ENCODE measurements around the gene PCP4L1.

The PCP4L1 gene

DNA sequence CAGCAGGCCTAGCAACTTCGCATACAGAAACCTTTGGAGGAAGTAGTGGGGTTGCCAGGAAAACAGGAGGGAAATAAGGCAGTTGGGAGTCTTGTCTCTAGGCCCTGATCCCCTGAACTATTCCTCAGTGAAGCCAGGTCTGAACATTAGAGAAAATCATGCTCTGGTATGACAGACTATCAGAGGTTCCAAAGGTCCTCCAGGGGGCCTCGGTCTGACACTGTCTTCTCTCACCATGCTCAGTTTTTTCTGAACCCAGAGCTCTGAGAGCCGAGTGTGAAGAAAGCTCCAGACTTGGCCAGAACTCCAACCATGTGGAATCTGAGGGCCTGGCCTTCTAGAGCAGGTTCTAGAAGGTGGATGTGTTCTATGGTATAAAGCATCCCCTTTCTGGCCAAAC lies 28.6 kb upstream of the PCP4L1 start:
- no peak for DNase-seq (ENCODE audit: low spot score)
- in situ Hi-C loops (cut with MboI; ENCODE audit: low sequenced_read_pairs, unreplicated experiment), result loop anchor here (10.0 kb wide), 1 partner anchor 145 kb away; no protein-coding TSS in a partner anchor

DNA sequence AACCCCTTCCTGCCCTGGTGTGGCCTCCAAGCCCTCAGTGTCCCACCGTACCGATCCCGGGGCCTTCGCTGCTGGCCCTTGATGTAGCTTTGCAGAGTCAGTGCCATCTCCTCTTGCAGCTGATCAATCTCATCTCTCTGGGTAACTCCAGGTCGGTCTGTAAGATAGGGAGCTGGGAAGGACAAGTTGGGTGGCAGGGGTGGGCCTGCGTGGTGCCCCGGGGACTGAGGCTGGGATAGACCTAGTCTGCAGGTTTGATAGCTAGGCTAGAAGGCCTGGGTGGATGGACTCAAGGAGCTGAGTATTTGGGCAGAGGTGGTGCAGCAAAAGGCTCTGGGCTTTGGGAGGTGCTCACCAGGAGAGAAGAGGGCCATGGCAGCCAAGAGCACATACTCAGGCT lies 27.8 kb upstream of the PCP4L1 start:
- in situ Hi-C loops (cut with MboI; ENCODE audit: low sequenced_read_pairs, unreplicated experiment), result no loop called here
- TF ChIP-seq, protein P1, sequence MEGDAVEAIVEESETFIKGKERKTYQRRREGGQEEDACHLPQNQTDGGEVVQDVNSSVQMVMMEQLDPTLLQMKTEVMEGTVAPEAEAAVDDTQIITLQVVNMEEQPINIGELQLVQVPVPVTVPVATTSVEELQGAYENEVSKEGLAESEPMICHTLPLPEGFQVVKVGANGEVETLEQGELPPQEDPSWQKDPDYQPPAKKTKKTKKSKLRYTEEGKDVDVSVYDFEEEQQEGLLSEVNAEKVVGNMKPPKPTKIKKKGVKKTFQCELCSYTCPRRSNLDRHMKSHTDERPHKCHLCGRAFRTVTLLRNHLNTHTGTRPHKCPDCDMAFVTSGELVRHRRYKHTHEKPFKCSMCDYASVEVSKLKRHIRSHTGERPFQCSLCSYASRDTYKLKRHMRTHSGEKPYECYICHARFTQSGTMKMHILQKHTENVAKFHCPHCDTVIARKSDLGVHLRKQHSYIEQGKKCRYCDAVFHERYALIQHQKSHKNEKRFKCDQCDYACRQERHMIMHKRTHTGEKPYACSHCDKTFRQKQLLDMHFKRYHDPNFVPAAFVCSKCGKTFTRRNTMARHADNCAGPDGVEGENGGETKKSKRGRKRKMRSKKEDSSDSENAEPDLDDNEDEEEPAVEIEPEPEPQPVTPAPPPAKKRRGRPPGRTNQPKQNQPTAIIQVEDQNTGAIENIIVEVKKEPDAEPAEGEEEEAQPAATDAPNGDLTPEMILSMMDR (IDR thresholded peaks at IDR 0.05; ENCODE audit: borderline replicate concordance, control extremely low read depth, extremely low read depth, insufficient read depth, missing control alignments), result no peak
- no peak for DNase-seq (ENCODE audit: low spot score)

More for the DNA sequence above, 28.6 kb upstream of the PCP4L1 start:
- TF ChIP-seq, protein P1 (IDR thresholded peaks at IDR 0.05; ENCODE audit: borderline replicate concordance, control extremely low read depth, extremely low read depth, insufficient read depth, missing control alignments), result no peak

DNA sequence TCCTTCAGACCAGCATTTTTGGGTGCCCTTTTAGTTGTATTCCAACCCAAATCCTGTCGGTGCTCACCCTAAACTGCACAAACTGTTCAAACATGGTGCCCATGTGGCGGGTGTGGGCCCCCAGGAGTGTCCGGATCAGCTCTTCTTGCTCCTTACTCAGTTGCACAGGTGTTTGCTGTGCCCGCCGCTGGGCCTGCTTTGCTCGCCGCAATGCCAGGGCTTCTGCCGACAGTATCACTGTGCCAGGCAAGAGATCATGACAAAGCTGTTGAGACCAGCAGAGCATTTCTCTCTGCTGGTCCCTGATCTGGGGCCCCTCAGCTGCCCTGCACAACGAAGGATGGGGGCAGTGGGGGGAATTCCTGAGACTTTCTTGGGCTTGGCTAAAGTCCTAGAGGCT lies 25.4 kb upstream of the PCP4L1 start:
- TF ChIP-seq, protein P1 (IDR thresholded peaks at IDR 0.05; ENCODE audit: borderline replicate concordance, control extremely low read depth, extremely low read depth, insufficient read depth, missing control alignments), result no peak
- no peak for DNase-seq (ENCODE audit: low spot score)
- in situ Hi-C loops (cut with MboI; ENCODE audit: low sequenced_read_pairs, unreplicated experiment), result no loop called here

DNA sequence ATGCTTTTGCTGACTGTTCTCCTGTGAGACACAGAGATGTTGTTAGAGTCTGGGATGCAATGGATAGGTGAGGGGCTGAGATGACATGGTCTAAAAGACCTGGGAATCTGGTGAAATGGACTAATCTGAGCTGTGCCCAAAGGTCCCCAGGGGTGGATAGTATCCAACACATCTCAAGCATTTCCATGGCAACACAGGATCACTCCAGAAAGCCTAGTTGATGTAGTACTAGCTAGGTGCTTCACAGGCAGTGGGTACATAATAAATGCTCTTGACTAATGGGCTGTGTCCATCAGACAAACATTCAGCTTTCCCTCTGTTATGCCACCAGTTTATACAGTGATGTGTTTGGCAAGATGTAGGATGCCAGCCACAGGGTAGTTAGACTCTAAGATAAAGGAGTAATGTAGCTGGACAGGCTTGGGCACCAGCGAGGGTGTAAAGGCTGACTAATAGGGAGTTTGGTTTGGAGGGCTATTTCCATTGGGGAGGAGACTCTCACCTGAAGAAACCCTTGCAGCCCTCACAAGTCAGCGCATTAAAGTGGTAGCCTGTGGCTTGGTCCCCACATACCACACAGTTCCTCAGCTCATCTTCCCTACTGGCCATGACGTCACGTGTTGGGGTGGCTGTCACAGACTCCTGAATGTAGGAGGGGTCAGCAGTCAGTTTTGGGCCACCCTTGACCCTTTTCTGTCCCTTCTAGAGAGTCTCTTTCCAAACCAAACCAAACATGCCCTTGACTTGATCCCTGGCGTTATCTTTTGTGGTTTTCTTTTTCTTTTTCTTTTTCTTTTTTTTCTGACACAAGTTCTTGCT lies 22.4 kb upstream of the PCP4L1 start:
- in situ Hi-C loops (cut with MboI; ENCODE audit: low sequenced_read_pairs, unreplicated experiment), result no loop called here
- TF ChIP-seq, protein P1 (IDR thresholded peaks at IDR 0.05; ENCODE audit: borderline replicate concordance, control extremely low read depth, extremely low read depth, insufficient read depth, missing control alignments), result no peak

DNA sequence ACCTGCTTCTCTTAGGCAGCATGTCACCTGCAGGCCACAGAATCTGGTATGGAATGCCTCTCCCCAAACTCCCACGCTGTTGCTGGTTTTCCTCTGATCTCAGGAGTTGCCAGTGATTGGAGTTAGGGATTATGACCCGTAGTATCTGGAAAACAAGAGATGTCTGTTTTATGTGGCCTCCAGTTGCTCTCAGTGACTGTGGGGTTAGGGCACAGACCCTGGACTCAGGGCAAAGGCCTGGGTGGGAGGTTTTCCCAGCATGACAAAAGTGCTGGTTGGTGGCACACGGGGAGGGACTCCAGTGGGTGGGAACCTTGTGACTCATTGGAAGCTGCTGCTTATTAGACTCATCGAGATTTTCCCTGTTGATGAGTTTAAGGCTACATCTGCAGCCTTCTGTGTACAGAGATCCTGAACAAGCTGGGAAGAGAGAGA lies 20.5 kb upstream of the PCP4L1 start, which contains the start of gene NR1I3:
Gene NR1I3, minus strand, starts transcription at position 165 of the 435 bp plus-strand sequence. CDS start 1,638 bp downstream, outside the sequence.
- in situ Hi-C loops (cut with MboI; ENCODE audit: low sequenced_read_pairs, unreplicated experiment), result no loop called here
- DNase-seq (ENCODE audit: low spot score), result no peak
- TF ChIP-seq, protein P1 (IDR thresholded peaks at IDR 0.05; ENCODE audit: borderline replicate concordance, control extremely low read depth, extremely low read depth, insufficient read depth, missing control alignments), result no peak

More for the DNA sequence above, 22.4 kb upstream of the PCP4L1 start:
- no peak for DNase-seq (ENCODE audit: low spot score)

DNA sequence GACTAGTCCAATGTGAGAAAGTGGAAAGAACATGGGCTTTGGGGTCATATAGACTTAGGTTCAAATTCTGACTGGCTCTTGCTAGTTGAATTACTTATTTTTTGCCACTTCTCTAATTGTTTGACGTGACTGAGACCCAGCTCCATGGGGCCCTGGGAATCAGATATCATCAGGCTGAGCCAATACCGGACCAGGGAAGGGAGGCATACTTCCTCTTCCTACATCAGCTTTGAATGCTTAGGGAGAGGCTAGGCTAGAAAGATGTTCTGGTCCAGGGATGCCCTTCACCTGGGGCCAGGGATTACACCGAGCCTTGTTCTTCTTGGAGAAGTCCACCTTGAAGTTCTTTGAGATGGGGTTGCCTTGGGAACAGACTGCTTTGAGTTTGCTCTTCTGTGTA lies 16.9 kb upstream of the PCP4L1 start:
- no peak for DNase-seq (ENCODE audit: low spot score)
- in situ Hi-C loops (cut with MboI; ENCODE audit: low sequenced_read_pairs, unreplicated experiment), result no loop called here
- TF ChIP-seq, protein P1 (IDR thresholded peaks at IDR 0.05; ENCODE audit: borderline replicate concordance, control extremely low read depth, extremely low read depth, insufficient read depth, missing control alignments), result no peak

Measured in GM13976 (cell line).